NOMO-1 treated with dmso at 0.1 percent for 144 hours (cell line): ENCODE measurements around the gene MACROH2A1.

Experiments
- DNase-seq: peaks from one replicate; lab custom pipeline; 2025; ENCODE audit not compliant: unreplicated experiment; lab: John Stamatoyannopoulos, UW

MACROH2A1 gene

GRCh38 chr5:135333732-135334515, 65.1 kb downstream of the MACROH2A1 start:
- no peak for DNase-seq

- no peak for DNase-seq
These were observed 66.4 kb downstream of the MACROH2A1 start for GRCh38 chr5:135332519-135333150.

GRCh38 chr5:135331612-135332011, 67.4 kb downstream of the MACROH2A1 start:
- no peak for DNase-seq

GRCh38 chr5:135330798-135331096, 68.3 kb downstream of the MACROH2A1 start:
- DNase-seq: no peak

- DNase-seq: no peak
These were observed 68.9 kb downstream of the MACROH2A1 start for GRCh38 chr5:135329913-135330797.

- DNase-seq: no peak
These were observed 69.7 kb downstream of the MACROH2A1 start for GRCh38 chr5:135329066-135329912.

- no peak for DNase-seq
These were observed 70.8 kb downstream of the MACROH2A1 start for GRCh38 chr5:135328128-135328687.

GRCh38 chr5:135327429-135328127, 71.5 kb downstream of the MACROH2A1 start:
- no peak for DNase-seq

- DNase-seq: no peak
These were observed 72.5 kb downstream of the MACROH2A1 start for GRCh38 chr5:135326296-135327254.

DNA sequence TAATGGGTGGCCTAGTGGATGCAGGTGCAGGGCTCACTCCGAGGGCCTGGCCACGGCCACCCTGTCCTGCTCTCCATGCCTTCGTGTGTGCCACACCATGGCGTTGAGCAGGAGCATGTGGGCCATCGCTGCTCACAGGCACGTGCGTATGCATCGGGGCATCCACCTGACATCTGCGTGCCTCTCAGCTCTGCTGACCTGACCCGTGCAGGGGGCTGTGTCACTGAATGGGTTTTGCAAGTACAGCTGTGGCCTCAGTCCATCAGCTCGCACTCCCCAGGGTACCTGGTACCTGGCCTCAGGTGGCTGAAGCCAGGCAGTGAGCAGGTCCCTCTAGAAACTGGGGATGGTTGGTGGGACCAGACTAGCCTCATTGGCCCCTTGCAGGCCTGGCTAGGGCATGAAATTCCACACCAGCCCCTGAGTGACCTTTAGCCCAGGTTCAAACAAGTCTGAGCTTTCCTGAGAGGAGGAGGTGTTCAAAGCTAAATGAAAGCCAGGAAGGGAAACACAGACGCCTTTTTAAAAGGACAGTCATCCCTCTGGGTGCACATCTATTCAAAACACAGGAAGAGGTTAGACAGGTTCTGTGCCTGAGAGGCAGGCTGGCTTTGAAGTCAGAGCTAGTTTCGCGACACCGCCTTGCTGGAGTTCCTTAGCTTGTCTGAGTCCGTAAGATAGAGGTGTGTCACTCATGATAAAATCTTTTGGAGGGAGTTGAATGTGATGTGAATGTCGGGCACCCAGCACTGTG, 74.0 kb downstream of the MACROH2A1 start:
- no peak for DNase-seq

- no peak for DNase-seq
These were observed 74.9 kb downstream of the MACROH2A1 start for GRCh38 chr5:135324160-135324559.

GRCh38 chr5:135323701-135324132, 75.3 kb downstream of the MACROH2A1 start:
- no peak for DNase-seq

DNA sequence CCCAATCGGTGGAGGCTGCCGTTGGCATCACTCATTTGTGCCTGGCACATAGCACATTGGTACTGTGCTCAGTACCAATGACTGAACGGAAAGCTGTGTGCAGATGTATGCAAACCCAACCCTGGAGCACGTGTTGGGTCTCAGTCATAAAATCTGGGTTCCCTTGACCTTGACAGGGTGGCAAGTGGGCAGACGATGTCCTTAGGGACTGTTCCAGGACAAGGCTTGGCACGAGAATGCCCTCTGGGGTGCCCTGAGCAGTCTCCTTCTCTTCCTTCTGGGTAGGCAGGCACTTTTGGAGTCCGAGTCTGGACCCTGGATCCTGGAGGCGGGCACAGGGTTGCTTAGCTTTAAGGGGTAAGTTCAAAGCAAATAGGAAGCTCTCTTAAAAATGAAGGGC, 75.8 kb downstream of the MACROH2A1 start:
- no peak for DNase-seq

GRCh38 chr5:135322744-135323143, 76.3 kb downstream of the MACROH2A1 start:
- DNase-seq: no peak

GRCh38 chr5:135322271-135322670, 76.8 kb downstream of the MACROH2A1 start:
- DNase-seq: no peak

DNA sequence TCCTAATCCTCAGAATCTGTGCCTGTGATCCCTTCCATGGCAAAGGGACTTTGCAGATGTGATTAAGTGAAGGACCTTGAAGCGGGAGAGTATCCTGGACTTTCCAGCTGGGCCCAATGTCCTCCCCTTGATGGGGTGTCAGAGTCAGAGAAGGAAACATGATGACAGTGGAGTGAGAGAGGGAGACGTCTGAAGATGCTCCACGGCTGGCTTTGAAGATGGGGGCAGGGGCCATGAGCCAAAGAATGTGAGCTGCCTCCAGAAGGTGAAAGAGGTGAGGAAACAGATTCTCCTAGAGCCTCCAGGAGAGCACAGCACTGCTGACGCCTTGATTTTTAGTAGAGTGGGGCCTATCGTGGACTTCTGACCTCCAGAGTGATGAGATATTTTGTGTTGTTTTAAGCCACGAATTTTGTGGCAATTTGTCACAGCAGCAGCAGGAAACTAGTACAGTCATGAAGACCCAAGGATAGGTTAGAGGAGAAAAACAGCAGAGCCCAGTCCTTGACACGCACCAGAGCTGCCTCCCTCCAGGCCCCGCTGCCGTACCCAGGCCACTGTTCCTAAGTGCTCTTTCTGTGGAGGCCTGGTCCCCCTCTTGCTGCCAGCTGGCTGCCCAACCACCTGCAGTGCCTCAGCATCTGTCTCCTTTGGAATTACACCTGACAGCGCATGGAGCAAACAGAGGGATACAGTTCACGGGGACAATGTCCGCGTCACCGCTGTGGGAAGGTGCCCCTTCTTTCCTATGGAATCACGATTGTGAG, 78.1 kb downstream of the MACROH2A1 start:
- DNase-seq: no peak

DNA sequence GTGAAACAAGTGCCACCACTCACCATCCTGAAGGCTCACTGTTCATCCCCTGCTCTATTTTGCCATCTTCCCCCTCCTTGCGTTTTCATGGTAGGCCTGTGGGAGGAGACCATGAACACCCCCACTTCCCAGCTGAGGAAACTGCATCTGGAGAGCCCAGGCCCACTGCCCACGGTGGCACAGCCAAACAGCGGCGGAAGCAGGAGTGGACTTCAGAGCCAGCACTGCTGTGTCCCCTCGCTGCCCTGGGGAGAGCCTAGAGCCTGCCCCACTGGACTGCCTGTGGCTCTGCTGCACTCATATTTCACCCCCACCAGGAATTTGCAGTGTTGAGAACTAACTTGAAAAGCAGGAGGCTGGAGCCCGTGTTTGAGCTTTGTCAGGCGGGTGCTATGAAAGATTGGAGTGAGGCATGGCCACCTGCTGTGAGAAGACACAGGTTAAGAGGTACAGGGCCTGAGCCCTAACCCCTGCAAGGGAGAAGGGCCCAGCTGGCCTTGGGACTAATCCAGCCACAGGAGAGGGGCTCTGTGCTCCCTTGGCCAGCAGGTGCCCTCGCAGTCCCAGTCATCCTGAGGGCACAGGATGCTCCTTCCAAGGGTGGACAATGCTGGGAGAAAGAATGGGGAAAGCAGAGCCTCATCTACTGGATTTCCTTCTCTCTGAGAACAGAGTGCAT, 79.0 kb downstream of the MACROH2A1 start:
- no peak for DNase-seq
